Measurements from ENCODE around the gene DHRSX. TPM values are rescaled to one million over a fixed set of nuclear protein-coding genes. Genes with fewer than 3 reads are reported as not detected.
"Not testable (repeated sequence)": the region's sequence is repeated elsewhere in the genome, so short reads cannot be mapped to it uniquely, and the experiment has no call there.

DHRSX gene
- polyA plus RNA-seq, 5 donors = 22.5 to 28.9 (median 24.0) TPM

DNA sequence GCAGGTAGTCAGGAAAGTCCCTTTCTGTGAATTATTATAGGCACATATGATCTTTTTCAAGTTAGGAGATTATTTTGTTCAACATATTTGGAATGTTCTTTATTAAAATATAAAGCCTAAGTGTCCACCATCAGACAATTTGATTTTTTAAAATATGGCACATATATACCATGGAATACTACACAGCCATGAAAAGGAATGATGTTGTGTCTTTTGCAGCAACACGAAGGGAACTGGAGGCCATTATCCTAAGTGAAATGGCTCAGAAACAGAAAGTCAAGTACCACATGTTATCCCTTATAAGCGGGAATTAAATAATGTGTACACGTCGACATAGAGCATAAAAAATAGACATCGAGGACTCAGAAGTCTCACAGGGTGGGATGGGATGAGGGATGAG, 73.0 kb downstream of the DHRSX start:
- DNase-seq = no peak

DNA sequence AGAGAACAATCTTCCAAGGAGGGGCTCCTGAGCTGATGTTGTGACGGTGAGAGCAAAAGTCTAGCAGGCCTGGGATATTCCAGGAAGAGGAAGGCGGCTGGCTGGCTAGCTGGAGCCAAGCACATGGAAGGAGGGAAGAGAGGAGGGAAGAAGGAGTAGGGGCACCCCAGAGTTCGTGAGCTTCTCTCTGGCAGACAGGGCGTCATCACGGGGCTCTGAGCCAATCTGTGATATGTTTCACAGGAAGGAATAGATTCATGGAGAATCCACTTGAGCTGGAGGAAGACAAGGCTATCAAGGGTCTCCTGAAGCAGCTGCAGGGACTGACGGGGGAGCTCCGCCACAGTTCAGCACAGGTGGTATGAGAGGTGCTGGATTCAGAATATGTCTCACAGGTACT, 73.6 kb downstream of the DHRSX start:
- no peak for DNase-seq

DNA sequence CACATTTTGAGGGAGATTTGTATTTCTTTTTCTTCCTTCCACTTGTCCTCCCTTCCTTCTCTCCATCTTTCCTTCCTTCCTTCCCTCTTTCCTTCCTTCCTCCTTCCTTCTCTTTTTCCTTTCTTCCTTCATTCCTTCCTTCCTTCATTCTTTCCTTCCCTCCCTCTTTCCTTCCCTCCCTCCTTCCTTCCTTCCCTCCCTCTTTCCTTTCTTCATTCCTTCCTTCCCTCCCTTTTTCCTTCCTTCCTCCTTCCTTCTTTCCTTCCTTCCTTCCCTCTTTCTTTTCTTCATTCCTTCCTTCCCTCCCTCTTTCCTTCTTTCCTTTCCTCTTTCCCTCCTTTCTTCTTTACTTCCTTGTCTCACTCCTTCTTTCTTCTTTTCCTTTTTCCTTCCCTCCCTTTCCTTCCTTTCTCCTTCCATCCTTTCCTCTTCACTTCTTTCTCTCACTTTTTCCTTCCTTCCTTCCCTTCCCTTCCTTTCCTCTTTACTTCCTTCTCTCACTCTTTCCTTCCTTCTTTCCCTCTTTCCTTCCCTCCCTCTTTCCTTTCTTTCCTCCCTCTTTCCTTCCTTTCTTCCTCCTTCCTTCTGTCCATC, 74.4 kb downstream of the DHRSX start:
- no peak for DNase-seq

DNA sequence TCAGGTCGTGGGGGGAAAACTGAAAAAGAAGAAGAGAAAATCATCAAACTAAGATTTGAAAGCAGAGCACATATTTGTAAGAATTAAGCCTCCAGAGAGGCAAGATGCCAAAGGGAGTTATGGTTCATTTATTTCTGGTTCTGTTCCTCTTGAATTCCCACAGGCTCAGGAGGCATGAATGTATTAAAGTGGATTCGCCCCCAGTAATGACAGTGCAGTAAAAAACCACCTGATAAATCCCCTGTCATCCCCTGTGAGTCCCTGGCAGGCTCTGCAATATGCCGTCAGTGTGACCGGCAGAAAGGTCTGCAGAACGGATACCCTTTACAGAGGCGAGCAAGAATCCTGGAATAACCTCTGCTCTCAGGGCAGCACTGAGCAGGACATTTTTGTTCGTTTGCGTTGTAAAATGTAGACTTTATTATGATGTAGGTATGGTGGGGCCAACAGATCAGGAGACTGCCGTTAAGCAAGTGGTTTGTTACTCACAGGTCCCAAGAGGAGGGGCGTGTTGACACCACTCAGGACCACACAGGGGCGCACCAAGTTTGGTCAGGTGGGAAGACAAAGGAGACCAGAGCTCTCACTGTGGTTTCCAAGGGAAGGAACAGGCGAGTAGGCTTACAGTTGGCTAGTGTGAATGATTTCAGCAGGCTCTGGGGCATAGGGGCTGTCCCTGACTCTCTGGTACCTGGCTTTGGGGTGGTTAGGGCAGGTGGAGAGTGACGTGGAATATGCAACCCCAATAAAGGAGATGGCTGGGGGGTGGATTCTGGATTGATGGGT, 75.3 kb downstream of the DHRSX start:
- DNase-seq = no peak

DNA sequence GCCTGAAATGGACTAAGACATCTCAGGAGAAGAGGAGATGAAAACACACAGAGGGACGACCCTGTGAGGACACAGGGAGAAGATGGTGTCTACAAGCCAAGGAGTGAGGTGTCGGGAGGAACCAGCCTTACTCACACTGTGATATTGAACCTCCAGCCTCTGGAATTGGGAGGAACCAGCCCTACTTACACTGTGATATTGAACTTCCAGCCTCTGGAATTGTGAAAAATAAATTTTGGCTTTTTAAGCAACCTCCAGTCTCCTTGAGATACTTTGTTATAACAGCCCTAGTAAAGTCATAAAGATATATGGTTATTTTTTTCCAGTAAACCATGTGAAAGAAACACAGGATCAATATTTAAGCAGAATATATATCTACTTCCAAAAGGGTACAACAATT, 76.5 kb downstream of the DHRSX start:
- DNase-seq = no peak

DNA sequence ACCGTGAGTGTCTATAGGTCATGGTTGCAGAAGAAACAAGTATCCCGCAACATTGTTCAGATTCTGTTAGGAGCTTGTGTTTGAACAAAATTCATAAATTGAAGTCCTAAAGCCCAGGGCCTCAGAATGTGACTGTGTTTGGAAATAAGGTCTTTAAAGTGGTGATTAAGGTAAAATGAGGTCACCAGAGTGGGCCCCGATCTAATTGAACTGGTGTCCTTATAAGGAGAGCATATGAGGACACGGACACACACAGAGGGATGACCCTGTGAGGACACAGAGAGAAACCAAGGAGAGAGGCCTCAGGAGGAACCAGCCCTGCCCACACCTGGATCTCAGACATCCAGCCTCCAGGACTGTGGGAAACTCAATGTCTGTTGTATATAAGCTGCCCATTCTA, 76.9 kb downstream of the DHRSX start:
- DNase-seq = no peak

DNA sequence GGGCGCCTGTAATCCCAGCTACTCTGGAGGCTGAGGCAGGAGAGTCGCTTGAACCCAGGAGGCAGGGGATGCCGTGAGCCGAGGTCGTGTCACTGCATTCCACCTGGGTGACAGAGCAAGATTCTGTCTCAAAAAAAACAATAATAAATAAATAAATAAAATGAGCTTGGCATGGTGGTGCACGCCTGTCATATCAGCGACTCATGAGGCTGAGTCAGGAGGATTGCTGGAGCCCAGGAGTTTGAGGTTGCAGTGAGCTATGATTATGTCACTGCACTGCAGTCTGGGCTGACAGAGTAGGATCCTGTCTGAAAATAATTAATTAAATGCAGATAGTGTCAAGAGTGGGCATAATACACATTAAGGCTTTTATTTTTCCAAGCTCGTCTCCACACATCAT, 77.5 kb downstream of the DHRSX start:
- no peak for DNase-seq

DNA sequence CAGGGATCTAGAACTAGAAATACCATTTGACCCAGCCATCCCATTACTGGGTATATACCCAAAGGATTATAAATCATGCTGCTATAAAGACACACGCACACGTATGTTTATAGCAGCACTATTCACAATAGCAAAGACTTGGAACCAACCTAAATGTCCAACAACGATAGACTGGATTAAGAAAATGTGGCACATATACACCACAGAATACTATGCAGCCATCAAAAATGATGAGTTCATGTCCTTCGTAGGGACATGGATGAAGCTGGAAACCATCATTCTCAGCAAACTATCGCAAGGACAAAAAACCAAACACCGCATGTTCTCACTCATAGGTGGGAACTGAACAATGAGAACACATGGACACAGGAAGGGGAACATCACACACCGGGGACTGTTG, 81.4 kb downstream of the DHRSX start:
- not testable (repeated sequence) for DNase-seq

DNA sequence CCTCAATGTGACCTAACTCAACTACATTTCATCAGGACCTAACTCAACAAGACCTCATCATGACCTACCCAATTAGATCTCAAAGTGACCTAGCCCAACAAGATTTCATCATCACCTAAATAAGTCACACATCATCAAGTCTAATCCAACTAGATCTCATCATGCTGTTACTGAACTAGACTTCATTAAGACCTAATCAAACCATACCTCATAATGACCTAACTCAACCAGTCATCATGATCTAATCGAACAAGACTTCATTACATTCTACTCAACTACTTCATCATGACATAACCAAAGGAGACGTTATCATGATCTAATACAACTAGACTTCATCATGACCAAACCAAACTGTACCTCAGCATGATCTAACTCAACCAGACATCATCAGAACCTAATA, 82.8 kb downstream of the DHRSX start:
- no peak for DNase-seq

DNA sequence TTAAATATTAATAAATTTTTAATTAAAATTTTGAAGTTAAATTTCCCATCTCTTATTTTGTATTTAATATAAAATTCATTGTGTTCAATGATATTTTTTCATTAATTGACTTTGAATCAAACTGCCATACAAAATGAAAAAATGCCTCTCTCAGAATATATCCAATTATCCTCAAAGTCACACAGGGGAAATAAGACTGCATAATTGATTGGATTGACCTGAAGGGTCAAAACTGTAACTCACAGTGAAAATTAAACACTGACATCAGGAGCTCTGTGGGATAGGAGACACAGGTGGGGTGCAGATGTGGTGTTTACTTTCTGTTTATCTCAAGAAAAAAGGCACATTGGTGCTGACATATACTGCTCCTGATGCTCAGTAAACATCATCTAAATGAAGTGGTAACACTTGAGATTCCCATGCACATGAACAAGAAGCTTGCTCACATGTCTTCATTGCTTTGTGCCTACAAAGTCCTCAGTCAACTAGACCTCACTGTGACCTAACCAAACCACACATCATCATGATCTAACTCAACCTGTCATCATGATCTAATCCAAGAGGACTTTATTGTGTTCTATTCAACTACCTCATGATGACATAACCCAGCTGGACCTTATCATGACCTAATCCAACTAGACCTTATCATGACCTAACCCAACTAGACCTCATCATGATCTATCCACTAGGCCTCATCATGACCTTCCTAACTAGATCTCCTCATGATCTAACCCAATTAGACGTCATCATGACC, 83.7 kb downstream of the DHRSX start:
- no peak for DNase-seq

DNA sequence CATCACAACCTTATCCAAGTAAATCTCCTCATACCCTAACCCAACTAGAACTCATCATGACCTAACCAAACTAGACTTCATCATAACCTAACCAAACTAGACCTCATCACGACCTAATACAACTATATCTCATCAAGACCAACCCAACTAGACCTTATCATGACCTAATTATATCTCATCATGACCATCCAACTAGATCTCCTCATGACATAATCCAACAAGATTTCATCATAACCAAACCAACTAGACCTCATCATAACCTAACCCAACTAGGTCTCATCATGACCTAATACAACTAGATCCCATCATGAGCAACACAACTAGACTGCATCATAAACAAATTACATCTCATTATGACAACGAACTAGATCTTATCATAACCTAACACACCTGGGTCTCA, 86.4 kb downstream of the DHRSX start:
- DNase-seq = no peak

DNA sequence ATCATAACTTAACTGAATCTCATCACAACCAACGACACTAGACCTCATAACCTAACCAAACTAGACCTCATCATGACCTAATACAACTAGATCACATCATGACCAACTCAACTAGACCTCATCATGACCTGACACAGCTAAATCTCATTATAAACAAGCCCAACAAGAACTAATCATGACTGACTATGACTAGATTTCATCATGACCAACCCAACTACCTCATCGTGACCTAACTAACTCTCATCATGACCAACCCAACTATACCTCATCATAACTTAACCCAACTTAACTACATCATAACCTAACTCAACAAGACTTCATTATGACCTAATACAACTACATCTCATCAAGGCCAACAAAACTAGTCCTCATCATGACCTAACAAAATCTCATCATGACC, 86.8 kb downstream of the DHRSX start:
- no peak for DNase-seq

DNA sequence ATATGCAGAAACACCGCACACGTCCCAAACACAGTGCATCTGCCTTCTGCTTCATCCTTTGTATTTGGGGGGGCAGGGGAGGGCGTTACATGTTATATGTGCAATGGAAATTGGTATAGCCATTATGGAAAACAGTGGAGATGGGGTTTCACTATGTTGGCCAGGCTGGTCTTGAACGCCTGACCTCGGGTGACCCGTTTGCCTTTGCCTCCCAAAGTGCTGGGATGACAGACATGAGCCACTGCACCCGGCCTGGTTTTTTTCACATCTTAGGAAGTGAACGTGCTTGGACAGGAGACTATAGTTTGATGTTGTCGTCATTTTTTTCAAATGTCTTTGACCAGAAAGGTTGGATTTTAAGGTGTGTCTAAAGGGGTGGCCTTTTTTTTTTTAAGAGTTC, 88.6 kb downstream of the DHRSX start:
- DNase-seq = no peak

DNA sequence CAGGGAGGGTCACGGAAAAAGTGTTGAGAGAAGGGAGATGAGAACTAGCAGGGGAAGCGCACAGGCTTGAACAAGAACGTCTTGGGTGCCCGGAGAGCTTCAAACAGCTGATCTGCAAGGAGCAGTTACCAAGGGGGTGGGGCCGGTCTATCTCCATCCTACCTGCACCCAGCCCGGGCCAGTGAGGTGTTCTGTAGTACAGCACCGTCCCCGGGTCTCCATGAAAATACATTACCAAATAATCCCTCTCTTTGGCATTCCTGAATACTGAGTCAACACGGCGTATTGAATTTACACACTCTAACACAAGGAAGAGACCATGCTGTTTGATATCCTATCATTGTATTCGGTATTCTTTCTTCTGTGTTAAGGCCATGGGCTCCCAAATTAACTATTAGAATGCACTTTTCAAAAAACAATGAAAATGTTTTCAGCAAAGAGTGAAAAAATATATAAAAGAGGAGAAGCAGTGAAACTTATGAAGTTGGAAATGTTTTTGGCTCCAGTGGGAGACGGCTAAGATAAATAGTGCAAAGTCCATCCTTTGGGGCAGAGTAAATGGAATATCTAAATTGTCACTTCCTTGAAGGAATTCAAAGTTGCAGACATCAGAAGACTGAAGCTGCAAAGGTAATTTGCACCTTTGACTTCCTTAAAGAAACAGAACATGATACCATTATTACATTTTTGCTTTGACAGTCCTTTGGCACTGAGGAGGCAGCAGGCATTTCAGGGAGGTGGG, 90.3 kb downstream of the DHRSX start:
- DNase-seq = no peak

DNA sequence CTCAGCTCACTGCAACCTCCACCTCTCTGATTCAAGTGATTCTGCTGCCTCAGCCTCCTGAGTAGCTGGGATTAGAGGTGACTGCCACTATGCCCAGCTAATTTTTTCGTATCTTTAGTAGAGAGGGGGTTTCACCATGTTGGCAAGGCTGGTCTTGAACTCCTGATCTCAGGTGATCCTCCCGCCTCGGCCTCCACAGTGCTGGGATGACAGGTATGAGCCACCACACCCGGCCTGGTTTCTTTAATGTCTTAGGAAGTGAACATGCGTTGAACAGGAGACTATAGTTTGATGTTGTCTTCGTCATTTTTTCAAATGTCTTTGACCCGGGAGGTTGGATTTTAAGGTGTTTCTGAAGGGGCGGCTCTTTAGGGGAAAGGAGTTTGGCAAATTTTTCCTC, 91.0 kb downstream of the DHRSX start:
- DNase-seq = no peak

DNA sequence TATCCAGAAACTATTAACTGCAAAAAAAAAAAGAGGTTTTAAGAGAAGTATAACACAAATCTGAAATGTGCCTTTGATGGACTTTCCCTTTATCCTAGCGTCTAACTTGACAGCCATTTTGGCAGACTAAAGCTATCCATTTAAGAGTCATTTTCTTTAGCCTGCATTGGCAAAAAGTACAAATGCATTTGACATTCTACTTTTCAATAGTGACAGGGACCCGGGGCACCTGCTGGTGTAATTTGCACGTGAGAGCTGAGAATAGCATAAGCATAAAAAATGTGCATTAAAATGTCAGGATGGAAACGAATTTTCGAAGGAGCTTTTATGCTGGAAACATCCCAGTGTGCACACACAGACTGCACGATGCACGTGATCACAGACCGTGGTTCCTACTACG, 91.9 kb downstream of the DHRSX start:
- no peak for DNase-seq

DNA sequence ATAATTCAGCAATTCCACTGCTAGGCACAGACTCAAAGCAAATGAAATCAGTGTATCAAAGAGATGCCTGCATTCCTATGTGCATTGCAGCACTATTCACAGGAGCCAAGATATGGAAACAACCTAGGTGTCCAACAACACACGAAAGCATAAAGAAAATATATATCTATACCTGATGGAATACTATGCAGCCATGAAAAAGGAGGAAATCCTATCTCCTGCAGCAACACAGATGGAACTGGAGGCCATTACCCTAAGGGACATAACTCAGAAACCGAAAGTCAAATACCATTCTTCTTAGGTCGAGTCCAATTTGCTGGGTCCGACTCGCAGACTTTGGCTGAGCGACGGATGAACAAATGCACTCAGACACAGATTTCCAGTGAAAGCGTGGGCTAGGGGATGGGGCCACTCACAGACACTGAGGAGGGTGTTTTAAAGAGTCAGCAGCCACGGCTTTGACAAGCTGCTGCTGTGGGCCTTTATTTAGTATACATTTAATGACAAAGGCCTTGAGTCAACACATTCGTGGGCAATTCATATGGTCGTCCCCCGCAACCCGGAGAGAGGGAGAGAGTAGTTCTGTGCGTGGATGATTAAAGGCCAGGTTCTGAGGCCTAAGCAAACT, 93.8 kb downstream of the DHRSX start:
- no peak for DNase-seq

DNA sequence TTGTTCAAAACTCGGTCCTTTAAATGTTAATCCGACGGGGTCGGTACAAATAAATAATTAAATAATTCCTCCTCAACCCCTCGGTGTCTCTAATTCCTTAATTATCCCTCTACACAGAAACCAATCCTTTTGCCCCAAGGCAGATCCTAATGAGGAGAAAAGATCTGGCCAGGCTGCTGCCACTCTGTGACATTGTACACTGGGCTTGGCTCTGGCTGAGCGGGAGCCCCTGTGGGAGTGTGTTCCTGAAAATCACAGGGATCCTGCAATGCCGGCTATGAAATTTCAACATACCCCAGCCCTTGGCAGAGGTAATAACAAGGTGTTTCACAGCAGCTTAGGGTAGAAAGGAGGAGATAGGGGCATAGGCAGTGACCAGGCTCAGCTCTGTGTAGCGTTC, 96.0 kb downstream of the DHRSX start:
- no peak for DNase-seq

DNA sequence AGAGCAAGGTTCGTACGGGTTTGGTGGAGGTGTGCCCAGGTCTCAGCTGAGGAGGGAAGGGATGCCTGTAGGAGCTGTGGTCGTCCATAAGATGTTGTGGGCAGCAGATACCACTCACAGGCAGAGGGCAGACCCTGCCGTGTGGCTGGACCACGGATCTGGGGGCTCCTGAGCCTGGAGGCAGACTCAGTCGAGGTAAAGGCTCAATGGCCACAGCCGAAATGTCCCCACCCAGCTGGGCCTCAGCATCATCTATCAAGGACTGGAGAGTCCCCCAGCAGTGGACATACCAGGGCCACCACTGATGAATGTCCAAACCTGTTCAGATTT, 98.5 kb downstream of the DHRSX start:
- DNase-seq = no peak

DNA sequence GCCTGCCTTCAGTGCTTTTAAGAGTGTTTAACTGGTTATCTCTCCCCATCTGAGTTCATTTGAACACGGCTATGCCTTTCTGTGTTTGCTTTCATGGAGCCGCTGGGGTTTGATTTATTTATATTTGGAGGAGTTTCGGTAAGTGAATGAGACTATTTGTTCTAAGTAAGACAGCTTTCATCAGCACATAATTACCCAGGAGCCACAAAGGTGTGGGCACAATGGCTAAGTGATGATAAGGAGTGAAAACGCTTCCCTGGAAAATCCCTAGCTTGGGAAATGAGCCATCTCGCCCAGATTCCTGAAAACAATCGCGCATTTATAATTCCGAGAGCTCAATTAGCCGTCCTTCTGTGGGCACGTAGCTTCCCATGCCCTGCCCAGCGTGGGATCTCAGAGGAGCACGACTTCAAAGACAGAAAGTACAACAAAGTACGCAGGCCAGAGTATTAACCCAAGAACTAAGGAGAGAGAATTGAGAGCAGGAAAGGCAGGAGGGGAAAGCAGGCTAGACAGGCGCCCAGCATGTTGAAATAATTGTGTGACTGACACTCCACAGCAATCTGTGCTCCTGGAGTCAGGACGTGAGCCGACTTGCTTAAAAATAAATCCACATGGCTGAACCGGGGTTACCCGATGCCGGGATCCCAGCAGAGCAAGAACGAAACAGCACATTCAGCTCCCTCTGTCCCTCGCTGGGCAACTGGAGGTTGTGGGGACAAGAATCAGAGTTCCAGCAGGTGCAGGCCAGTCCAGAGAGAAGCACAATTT, 99.0 kb downstream of the DHRSX start:
- peak in 1 of 2 donors; percentile 21 for DNase-seq

DNA sequence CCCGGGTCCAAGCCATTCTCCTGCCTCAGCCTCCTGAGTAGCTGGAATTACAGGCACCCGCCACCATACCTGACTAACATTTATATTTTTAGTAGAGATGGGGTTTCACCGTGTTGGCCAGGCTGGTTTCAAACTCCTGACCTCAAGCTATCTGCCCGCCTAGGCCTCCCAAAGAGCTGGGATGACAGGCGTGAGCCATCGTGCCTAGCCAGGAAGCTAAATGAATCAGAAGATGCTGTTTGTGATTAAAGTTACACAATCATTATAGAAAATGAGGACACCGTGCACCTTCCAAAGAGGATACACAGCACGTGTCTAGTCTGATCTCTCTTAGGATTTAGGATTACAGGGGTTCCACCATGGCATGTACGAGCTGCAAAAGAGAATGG, 99.6 kb downstream of the DHRSX start:
- no peak for DNase-seq
